IMR-90 (cell line): ENCODE results near the gene CAND1. TPM values are rescaled to one million over a fixed set of nuclear protein-coding genes. Genes with fewer than 3 reads are reported as not detected.

Experiments
- ATAC-seq: fragments of 200-7000 bp; cut with Tn5 transposase; 2 replicates; pipeline ENCODE4 v1.9.1; 2020; ENCODE audit warnings: low read depth, mild to moderate bottlenecking, moderate library complexity
- BruUV-seq: library from RNA; stranded (reverse); fragments of 400-500 nt; replicated peaks from 2 replicates; lab custom pipeline; 2021; lab: Mats Ljungman, UMichigan
- CTCF ChIA-PET: fragments of 300-600 bp; formaldehyde crosslinking; extraction: SDS; loops from one replicate; lab custom pipeline; 2021; ENCODE audit warnings: antibody characterized with exemption; lab: Yijun Ruan, JAX
- POLR2A ChIA-PET: fragments of 300-600 bp; sonication (Branson Sonifier 250); formaldehyde crosslinking; loops from one replicate; lab custom pipeline; 2022; ENCODE audit warnings: antibody characterized with exemption; ENCODE audit not compliant: unreplicated experiment; lab: Charles Lee
- DNase-seq: peaks from one replicate; pipeline ENCODE4 v3.0.0; 2013
- H2AFZ ChIP-seq: replicated peaks from 2 replicates; pipeline ENCODE3; 2013; ENCODE audit warnings: low read length, mild to moderate bottlenecking; ENCODE audit not compliant: poor library complexity
- H2AK5ac ChIP-seq: 2 replicates; pipeline ENCODE4 v1.6.1; 2013; ENCODE audit warnings: low read depth, low read length, inconsistent platforms
- H2AK9ac ChIP-seq: replicated peaks from 2 replicates; pipeline ENCODE3; 2013; ENCODE audit warnings: mild to moderate bottlenecking, low read depth, low read length, moderate library complexity; ENCODE audit not compliant: poor library complexity
- H2BK120ac ChIP-seq: 2 replicates; pipeline ENCODE4 v1.6.1; 2013; ENCODE audit warnings: low read depth, low read length, inconsistent platforms
- H2BK15ac ChIP-seq: 3 replicates; pipeline ENCODE4 v1.6.1; 2013; ENCODE audit warnings: low read depth, low read length, inconsistent platforms
- H2BK20ac ChIP-seq: 2 replicates; pipeline ENCODE4 v1.6.1; 2013; ENCODE audit warnings: low read depth, mild to moderate bottlenecking, inconsistent platforms, low read length, moderate library complexity
- H2BK5ac ChIP-seq: 2 replicates; pipeline ENCODE4 v1.6.1; 2013; ENCODE audit warnings: mild to moderate bottlenecking, low read depth, low read length, inconsistent platforms; ENCODE audit not compliant: poor library complexity, severe bottlenecking
- H3K14ac ChIP-seq: replicated peaks from 2 replicates; pipeline ENCODE4 v1.6.1; 2013; ENCODE audit warnings: low read depth, low read length, inconsistent platforms
- H3K18ac ChIP-seq: 2 replicates; pipeline ENCODE4 v1.6.1; 2013; ENCODE audit warnings: low read depth, low read length, control low read depth
- H3K23ac ChIP-seq: 2 replicates; pipeline ENCODE4 v1.6.1; 2013; ENCODE audit warnings: low read depth, low read length, inconsistent platforms
- H3K27ac ChIP-seq: 2 replicates; pipeline ENCODE4 v1.5.1; 2013; ENCODE audit warnings: mild to moderate bottlenecking, control low read depth, low read length; ENCODE audit not compliant: insufficient read depth
- H3K27me3 ChIP-seq: 2 replicates; pipeline ENCODE4 v1.6.1; 2013; ENCODE audit warnings: low read length; ENCODE audit not compliant: control insufficient read depth, insufficient read depth
- H3K36me3 ChIP-seq: 2 replicates; pipeline ENCODE4 v1.6.1; 2013; ENCODE audit warnings: low read length, mixed read lengths; ENCODE audit not compliant: control insufficient read depth, insufficient read depth
- H3K4ac ChIP-seq: 2 replicates; pipeline ENCODE4 v1.6.1; 2013; ENCODE audit warnings: low read depth, low read length, inconsistent platforms
- H3K4me1 ChIP-seq: 2 replicates; pipeline ENCODE4 v1.6.1; 2013; ENCODE audit warnings: low read length, mixed read lengths; ENCODE audit not compliant: control insufficient read depth, insufficient read depth
- H3K4me2 ChIP-seq: 2 replicates; pipeline ENCODE4 v1.6.1; 2013; ENCODE audit warnings: low read depth, mild to moderate bottlenecking, control low read depth, low read length, moderate library complexity
- H3K4me3 ChIP-seq: 2 replicates; pipeline ENCODE4 v1.5.1; 2013; ENCODE audit warnings: low read depth, mild to moderate bottlenecking, control low read depth, low read length, moderate library complexity; ENCODE audit not compliant: insufficient read depth
- H3K56ac ChIP-seq: 2 replicates; pipeline ENCODE4 v1.6.1; 2013; ENCODE audit warnings: low read length, inconsistent platforms; ENCODE audit not compliant: insufficient read depth; ENCODE audit errors: extremely low read depth
- H3K79me1 ChIP-seq, 2 experiments: 2 replicates each; pipeline ENCODE4 v1.6.1; 2013; ENCODE audit warnings: low read length in 2 of 2, inconsistent platforms in 1 of 2, low read depth in 1 of 2
- H3K9ac ChIP-seq: 2 replicates; pipeline ENCODE4 v1.6.1; 2013; ENCODE audit warnings: low read depth, low read length, control low read depth
- H3K9me1 ChIP-seq: 2 replicates; pipeline ENCODE4 v1.6.1; 2013; ENCODE audit warnings: low read length, inconsistent platforms; ENCODE audit not compliant: insufficient read depth
- H3K9me3 ChIP-seq: 2 replicates; pipeline ENCODE4 v1.6.1; 2013; ENCODE audit warnings: low read length; ENCODE audit not compliant: control insufficient read depth, insufficient read depth
- H4K20me1 ChIP-seq: 2 replicates; pipeline ENCODE4 v1.6.1; 2013; ENCODE audit warnings: low read length, inconsistent platforms; ENCODE audit not compliant: insufficient read depth
- H4K5ac ChIP-seq: 2 replicates; pipeline ENCODE4 v1.6.1; 2013; ENCODE audit warnings: mild to moderate bottlenecking, low read depth, low read length, control low read depth
- H4K8ac ChIP-seq, 2 experiments: 2 replicates each; pipeline ENCODE4 v1.6.1; 2013; ENCODE audit warnings: low read depth in 2 of 2, low read length in 2 of 2, control low read depth in 1 of 2, inconsistent platforms in 1 of 2
- H4K91ac ChIP-seq: 2 replicates; pipeline ENCODE4 v1.6.1; 2013; ENCODE audit warnings: low read depth, low read length, inconsistent platforms; ENCODE audit not compliant: insufficient read depth
- BHLHE40 ChIP-seq: fragments of 150-350 bp; IDR thresholded peaks from 2 replicates; pipeline ENCODE4 v1.6.1; 2016; ENCODE audit warnings: mild to moderate bottlenecking, low read depth, low read length
- CEBPB ChIP-seq: IDR thresholded peaks from 2 replicates; pipeline ENCODE4 v1.6.1; 2012; ENCODE audit warnings: low read depth, low read length, improper control_type of control experiment
- FOS ChIP-seq: fragments of 150-350 bp; IDR thresholded peaks from 2 replicates; pipeline ENCODE4 v1.6.1; 2016; ENCODE audit warnings: low read depth, low read length
- MAFK ChIP-seq: IDR thresholded peaks from 2 replicates; pipeline ENCODE4 v1.6.1; 2012; ENCODE audit warnings: low read depth, low read length, improper control_type of control experiment
- MAZ ChIP-seq: IDR thresholded peaks from 2 replicates; pipeline ENCODE4 v1.6.1; 2012; ENCODE audit warnings: low read depth, mild to moderate bottlenecking, low read length, improper control_type of control experiment, moderate library complexity, borderline replicate concordance
- MXI1 ChIP-seq: IDR thresholded peaks from 2 replicates; pipeline ENCODE4 v1.6.1; 2012; ENCODE audit warnings: low read depth, mild to moderate bottlenecking, low read length, moderate library complexity, borderline replicate concordance
- NFE2L2 ChIP-seq: fragments of 150-350 bp; IDR thresholded peaks from 2 replicates; pipeline ENCODE4 v1.6.1; 2016; ENCODE audit warnings: low read depth, mild to moderate bottlenecking, low read length
- RAD21 ChIP-seq: IDR thresholded peaks from 2 replicates; pipeline ENCODE4 v1.6.1; 2012; ENCODE audit warnings: low read length, improper control_type of control experiment
- RCOR1 ChIP-seq: IDR thresholded peaks from 2 replicates; pipeline ENCODE4 v1.6.1; 2012; ENCODE audit warnings: mild to moderate bottlenecking, low read length, improper control_type of control experiment; ENCODE audit not compliant: insufficient replicate concordance
- RFX5 ChIP-seq: IDR thresholded peaks from 2 replicates; pipeline ENCODE4 v1.8.0; 2012; ENCODE audit warnings: low read depth, mild to moderate bottlenecking, low read length, moderate library complexity
- SMC3 ChIP-seq: fragments of 150-350 bp; IDR thresholded peaks from 2 replicates; pipeline ENCODE4 v1.6.1; 2016; ENCODE audit warnings: low read depth, mild to moderate bottlenecking, antibody characterized with exemption, low read length, moderate library complexity
- dilution Hi-C: fragments of 300-500 bp; cut with HindIII; formaldehyde crosslinking; loops from one replicate; pipeline ENCODE4 v1.14.3; 2018; ENCODE audit warnings: low sequenced_read_pairs; ENCODE audit not compliant: unreplicated experiment
- in situ Hi-C: fragments of 300-500 bp; cut with MboI; formaldehyde crosslinking; loops from 3 replicates; pipeline ENCODE4 v1.14.3; 2019; ENCODE audit warnings: low sequenced_read_pairs, inconsistent platforms, mixed read lengths
- intact Hi-C: fragments of 100-400 bp; cut with micrococcal nuclease; formaldehyde crosslinking; loops from 2 replicates; pipeline ENCODE4 v1.10.0; 2022
- polyA plus RNA-seq, 3 experiments: library from polyadenylated mRNA; depleted of rRNA; stranded (reverse); fragments of >200 nt; gene quantifications; 2 replicates each; pipeline ENCODE4 v1.2.3, GENCODE V29; 2012; ENCODE audit warnings: low replicate concordance in 1 of 3
- total RNA-seq: library from RNA; depleted of rRNA; stranded (reverse); fragments of >200 nt; gene quantifications from 2 replicates; pipeline ENCODE4 v1.2.3, GENCODE V29; 2012
- TF ChIP-seq, protein P1 (sequence below): conservative IDR thresholded peaks from 2 replicates; pipeline ENCODE4 v1.5.1; 2012; ENCODE audit warnings: mild to moderate bottlenecking, low read depth, low read length, improper control_type of control experiment

Gene CAND1
- total and polyA plus RNA-seq, 2 of the 4 experiments (the other 2 are of a cell fraction): 42.6 to 91.4 TPM

DNA sequence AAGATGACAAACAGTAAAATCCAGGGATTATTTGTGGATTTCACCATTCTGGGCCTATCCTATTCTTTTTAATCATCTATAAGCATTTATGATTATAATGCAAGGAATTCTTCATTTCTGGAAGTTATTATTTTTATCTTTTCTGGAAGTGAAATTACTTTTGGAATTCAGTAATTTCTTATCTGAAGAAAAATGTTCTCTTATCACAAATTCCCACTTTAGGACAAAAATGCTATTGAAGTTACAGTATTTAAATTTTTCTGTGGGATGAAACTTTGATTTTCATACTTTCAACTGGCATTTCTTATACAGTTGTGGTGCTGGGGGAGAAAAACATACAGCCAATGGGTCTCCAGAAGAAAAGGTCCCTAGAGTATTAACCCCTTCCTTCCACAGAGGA, 96.0 kb downstream of the CAND1 start:
- Histone ChIP-seq H3K4me1 (peaks cover 5% of the 10 kb centered on the region; the same call in 1 of the 2 replicates), H3K9ac (no peak overlapping the region), H3K23ac (no peak overlapping the region), H3K79me1 (no peaks in the 10 kb centered on the region), H2BK15ac (no peak overlapping the region), H2BK120ac (no peak overlapping the region), H3K27me3 (no peaks in the 10 kb centered on the region), H2BK20ac (no peak overlapping the region), H4K8ac (no peak overlapping the region; a peak in 1 of 4 replicates), H3K56ac (no peak overlapping the region), H3K4ac (no peak overlapping the region), H3K9me1 (no peaks in the 10 kb centered on the region), H3K18ac (no peak overlapping the region), H2AFZ (no peak overlapping the region), H4K5ac (no peak overlapping the region), H4K20me1 (no peaks in the 10 kb centered on the region), H2BK5ac (no peak overlapping the region), H4K91ac (no peak overlapping the region), H3K9me3 (peaks cover 2% of the 10 kb centered on the region; the same call in 1 of the 2 replicates), H3K4me2 (no peak overlapping the region), H3K14ac (no peak overlapping the region), H3K4me3 (no peak overlapping the region), H2AK9ac (no peak overlapping the region), H3K36me3 (no peaks in the 10 kb centered on the region), H3K27ac (no peak overlapping the region), H2AK5ac (no peak overlapping the region)
- DNase-seq (no peak), ATAC-seq (no peak)
- BruUV-seq: no TSS peak
- intact Hi-C loops (no loop called here), dilution Hi-C loops (no loop called here), in situ Hi-C loops (no loop called here)
- POLR2A ChIA-PET: no interaction called here
- CTCF ChIA-PET: no interaction called here
- TF ChIP-seq RFX5 (no peak), MXI1 (no peak), RCOR1 (no peak), RAD21 (no peak), BHLHE40 (no peak), MAFK (no peak), CEBPB (no peak), SMC3 (no peak), NFE2L2 (no peak), MAZ (no peak), FOS (no peak)
- TF ChIP-seq, protein P1, sequence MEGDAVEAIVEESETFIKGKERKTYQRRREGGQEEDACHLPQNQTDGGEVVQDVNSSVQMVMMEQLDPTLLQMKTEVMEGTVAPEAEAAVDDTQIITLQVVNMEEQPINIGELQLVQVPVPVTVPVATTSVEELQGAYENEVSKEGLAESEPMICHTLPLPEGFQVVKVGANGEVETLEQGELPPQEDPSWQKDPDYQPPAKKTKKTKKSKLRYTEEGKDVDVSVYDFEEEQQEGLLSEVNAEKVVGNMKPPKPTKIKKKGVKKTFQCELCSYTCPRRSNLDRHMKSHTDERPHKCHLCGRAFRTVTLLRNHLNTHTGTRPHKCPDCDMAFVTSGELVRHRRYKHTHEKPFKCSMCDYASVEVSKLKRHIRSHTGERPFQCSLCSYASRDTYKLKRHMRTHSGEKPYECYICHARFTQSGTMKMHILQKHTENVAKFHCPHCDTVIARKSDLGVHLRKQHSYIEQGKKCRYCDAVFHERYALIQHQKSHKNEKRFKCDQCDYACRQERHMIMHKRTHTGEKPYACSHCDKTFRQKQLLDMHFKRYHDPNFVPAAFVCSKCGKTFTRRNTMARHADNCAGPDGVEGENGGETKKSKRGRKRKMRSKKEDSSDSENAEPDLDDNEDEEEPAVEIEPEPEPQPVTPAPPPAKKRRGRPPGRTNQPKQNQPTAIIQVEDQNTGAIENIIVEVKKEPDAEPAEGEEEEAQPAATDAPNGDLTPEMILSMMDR: no peak
